ACHN (cell line): ENCODE data around the gene VGLL3.

Experiments used
- DNase-seq: peaks from one replicate; pipeline ENCODE4 v3.0.0-alpha.2; 2015
- in situ Hi-C: cut with HindIII; loops from 2 replicates; pipeline ENCODE4 v1.10.0; 2017; ENCODE audit warnings: low sequenced_read_pairs, low pct_ligation_motif_present, low pct_unique_long_range_greater_than_20kb

VGLL3 gene

DNA sequence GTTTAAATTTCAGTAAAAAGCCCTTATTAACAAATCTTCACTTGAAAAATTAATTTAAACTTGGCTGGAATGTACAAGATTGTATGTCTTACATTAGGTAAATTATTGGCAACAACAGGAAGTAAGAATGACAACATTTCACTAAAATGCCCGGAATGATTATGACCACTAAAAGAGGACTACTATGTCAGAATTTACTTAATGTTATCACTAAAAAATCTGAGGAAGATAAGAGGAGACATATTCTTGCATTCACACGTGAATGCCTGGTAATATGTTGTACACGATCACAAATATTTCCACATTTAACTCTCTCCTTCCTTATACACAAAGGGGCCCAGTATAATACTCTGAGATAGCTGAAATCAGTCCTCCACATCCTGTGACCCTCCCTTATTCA is 29.7 kb downstream of the VGLL3 start:
- no peak for DNase-seq
- in situ Hi-C loops: no loop called here

DNA sequence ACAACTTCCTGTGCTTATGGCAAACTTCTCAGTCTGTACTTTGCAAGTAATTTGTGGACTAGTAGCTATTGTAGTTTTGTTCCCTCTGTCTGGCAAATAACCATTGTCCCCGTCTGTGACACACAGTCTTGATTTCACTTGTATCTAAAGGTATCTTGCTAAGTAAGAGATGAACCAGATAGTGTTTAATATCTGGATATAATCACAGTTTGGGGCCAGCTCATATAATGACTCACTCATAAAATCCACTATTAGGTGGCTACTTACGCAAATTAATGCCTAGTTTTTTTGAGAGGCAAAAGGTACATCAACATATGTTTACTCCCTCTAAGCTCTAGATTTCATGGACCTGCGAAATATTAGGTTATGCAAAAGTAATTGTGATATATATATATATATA is 30.4 kb downstream of the VGLL3 start:
- in situ Hi-C loops: no loop called here
- no peak for DNase-seq

DNA sequence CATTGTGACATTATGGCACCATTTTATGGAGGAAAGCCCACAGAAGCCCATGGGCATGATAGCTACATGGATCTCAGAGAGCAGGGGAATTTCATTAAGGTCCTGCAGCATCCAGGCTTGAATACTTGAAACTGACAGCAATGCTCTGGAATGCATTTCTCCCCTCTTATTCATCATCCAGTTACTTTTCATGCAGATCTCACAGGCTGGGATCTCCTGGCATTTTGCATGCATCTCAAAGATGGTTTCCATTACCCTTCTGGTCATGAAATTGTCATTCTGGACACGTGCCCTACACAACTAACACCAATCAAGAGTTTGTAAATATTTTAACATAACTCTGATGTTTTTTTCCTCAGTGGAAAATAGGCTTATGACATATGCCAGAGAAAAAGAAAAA is 32.4 kb downstream of the VGLL3 start:
- in situ Hi-C loops: no loop called here
- peak; percentile 5 for DNase-seq

DNA sequence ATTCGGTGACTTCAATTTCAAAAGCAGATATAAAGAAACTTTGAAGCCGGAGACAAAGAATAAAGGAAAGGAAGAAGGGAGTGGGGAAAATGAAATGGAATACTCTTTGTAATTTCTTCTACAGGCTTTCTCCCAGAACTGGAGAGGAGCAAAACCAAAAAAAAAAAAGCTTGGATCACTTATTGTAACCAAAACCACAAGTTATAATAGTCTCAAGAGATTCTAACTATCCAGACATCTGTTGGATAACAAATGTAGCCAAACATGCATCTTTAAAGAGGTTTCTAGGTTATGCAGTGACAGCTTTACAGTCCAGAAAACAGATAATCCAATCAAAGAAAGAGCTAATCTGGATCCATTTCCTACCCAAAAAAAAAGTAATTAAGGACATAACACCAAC is 36.2 kb downstream of the VGLL3 start:
- in situ Hi-C loops: no loop called here
- no peak for DNase-seq

DNA sequence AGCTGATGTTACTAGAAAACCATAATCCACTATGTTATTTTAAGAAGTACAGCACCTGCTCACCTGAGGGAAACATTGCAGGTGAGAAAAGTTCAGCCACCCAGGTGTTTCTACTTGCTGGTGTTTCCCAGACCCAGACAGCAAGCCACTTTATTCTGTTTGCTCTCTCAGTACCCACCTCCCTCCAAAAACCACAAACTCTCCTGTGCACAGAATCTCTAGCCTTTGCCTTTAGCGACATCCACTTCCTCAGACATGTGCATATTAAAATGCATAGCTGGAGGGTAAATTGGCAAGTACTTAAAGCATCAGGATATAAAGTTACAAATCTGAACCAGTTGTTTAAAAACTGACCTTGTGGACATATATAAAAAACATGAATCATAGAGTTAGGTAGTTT is 36.7 kb downstream of the VGLL3 start:
- in situ Hi-C loops: no loop called here
- DNase-seq: no peak

DNA sequence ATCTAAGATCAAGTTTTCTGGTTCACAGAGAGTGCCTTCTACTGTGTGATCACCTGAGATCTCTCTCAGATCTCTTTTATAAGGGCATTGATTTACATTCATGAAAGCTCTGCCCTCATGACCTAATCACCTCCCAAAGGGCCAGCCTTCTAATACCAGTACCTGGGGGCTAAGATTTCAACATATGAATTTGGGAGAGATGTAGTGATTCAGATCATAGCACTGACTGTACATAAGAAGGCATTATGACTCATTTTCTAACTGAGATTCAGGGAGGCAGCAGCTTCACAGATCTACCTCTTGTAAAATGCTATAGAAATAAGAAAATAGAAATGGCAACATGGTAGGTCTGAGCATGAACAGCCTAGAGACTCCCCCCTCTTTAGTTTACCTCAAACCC is 39.6 kb downstream of the VGLL3 start:
- in situ Hi-C loops: no loop called here
- DNase-seq: no peak

DNA sequence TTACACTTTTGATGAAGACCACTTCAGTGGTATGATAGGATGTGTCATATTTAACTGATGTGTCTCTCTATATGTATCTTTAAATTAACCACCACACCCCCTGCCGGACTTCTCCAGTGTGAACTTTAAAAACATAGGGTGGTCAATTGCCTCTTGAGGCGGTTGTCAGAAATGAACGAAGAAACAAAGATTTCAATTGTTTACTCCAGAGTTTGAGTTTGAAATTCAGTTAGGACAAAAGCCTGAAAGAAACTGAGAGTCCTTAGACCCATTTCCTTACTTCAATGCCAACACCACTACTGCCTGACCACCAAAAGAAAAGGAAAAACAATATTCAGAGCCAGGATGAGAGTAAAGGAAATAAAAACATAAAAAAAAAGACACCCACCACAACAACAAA is 40.2 kb downstream of the VGLL3 start:
- in situ Hi-C loops: no loop called here
- no peak for DNase-seq

DNA sequence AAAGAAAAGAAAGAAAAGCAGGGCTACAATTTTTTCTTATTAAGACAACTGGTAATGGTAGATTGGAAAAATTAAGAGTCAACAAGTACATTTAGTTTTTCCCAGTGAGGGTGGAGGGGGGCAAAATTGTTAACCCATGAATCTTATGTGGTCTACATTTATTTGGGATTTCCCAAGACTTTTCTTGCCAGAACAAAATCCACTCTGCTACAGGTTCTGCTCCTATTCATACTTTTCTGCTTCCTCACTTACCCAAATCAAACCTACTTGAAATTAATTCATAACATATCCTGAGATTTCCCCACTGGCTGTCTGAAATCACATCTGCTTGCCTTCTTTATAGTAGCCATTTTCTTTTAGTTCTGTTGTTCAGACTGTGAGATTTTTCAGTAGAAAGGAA is 41.1 kb downstream of the VGLL3 start:
- in situ Hi-C loops: no loop called here
- DNase-seq: no peak

DNA sequence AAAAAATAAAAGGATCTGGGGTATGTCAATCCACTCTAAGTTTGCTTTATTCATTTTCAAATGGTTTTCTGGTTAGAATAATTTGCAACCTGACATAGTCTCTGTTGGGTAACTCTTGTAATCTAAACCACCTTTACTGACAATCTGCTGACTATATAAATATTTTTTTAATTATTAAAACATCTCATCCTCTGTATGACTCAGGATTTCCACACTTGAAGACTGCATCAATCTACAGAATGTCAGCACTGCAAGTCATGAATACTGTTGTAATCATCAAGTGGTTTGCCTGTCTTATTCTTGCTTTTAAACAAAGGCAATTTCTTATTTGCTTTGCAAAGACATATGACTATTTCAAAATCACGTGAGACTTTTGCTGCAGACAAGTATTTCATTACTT is 42.1 kb downstream of the VGLL3 start:
- in situ Hi-C loops: no loop called here
- no peak for DNase-seq

DNA sequence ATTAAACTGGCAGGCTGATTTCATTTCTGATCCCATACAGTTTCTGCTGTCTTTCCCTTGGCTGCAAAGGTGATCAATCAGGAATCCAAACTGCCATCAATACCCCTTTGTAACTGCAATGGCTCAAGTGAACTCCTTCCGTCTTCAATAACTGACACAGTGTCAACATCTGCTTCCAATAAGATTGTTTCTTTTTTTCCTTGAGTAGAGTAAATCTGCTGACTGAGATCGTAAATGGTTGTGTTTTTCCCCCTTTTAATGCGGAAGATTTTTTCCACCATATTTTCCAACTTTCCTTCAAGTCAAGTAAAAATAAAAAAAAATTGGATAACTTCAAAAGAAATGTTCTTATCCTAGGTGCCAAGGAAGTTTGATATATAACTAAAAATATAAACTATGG is 48.7 kb downstream of the VGLL3 start:
- DNase-seq: no peak
- in situ Hi-C loops: no loop called here

DNA sequence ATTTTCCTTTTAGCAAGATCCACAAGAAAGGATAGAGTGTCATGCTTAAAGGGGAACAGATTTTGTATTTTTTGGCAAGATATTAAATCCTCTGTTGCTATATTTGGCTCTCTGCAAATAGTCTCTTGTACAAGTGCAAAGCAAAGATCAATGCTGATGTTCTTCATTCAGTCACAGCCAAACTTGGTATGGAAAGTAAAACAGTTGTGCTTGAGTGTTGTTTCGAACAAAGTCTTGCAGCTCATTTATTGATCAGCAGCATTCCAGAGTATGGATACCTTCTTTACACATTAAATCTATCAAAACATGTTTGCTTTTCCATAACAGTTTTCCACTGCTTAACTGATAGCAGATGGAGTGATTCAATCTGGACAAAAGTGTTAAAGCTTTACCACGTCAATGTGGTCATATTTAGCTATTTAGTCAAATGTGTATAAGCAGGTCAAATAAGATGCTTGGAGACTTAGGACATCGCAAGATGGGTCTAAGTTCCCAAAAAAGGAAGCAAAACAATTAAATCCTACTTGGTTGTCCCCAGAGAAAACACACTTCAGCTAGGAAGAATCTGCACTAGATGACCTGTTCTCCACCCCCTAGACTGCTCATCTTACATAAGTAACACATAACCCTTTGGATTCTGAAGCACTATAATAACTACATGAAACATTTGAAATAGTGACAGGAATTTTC is 52.4 kb downstream of the VGLL3 start:
- no peak for DNase-seq
- in situ Hi-C loops: no loop called here

DNA sequence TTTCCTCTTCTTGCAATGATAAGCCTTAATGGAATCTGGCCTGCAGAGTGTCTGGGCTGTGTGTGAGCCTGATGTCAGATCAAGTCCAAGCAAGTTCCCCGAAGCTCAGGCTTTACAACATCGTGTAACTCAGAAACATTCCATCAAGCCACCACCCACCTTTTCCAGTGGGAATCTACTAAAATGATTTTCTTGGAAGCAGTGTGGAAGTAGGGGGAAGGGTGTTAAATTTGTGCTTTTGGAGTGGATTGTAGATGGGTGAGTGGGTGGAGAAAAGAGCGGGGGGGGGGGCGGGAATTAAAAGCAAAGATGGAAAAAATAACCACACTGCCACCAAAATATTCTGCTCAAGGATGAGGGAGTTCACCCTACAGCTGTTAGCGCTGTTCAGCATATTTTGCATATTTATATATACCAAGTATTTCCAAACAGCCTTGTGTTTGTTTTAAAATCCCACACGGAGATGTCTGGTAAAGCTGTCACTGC is 53.6 kb downstream of the VGLL3 start:
- DNase-seq: no peak
- in situ Hi-C loops: no loop called here

DNA sequence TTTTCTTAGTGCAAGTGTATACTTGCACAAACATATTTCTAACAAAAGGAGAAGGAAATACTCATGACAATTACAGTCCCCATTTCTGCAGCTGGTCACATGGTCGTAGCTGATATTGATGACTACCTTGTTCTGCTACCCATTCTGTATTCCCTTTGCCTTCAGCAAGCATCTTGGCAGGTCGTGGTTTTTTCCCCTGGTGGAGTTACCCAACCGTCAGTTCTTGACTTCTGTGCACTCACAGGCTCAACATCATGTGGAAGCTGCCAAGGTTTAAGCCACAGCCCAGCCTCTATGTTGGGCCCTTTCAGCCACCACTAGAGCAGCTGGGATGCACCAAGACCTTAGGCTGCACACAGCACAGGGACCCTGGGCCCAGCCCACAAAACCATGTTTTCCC is 56.1 kb downstream of the VGLL3 start:
- in situ Hi-C loops: no loop called here
- no peak for DNase-seq

DNA sequence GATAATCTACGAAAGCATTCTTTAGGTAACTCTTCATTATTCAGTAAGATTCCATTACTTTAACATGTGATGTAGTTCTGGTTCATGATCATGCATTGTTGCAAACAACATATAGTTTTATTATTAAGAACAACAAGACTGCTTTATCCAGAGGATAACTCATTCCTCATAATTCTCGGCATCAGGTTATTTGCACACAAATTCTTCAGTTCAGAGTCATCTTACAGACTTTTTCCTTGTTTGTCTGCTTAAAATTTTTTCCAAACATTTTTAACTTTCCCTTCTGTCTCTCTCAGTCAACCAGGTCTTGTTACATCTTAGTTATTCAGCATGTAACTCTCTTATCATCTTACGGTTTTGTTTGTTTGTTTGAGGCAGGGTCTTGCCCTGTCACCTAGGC is 60.1 kb downstream of the VGLL3 start:
- no peak for DNase-seq
- in situ Hi-C loops: no loop called here

DNA sequence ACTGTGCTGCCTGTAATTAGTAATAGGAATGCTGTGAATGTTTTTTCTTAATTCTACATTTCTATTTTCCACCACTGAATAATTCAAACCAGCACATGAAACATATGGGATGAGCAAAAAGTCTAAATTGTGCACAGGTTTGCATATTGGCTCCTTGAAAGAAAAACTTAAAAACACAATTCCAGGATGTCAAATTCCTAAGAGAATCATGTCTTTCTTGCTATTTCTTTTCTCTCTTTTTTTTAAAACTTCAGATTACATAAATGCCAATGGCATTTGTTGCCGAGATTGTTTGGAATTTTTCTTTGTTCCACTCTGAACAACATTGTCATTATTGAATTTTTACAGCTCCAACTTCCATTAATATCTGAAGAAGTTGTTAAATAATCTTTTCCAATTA is 60.8 kb downstream of the VGLL3 start:
- no peak for DNase-seq

DNA sequence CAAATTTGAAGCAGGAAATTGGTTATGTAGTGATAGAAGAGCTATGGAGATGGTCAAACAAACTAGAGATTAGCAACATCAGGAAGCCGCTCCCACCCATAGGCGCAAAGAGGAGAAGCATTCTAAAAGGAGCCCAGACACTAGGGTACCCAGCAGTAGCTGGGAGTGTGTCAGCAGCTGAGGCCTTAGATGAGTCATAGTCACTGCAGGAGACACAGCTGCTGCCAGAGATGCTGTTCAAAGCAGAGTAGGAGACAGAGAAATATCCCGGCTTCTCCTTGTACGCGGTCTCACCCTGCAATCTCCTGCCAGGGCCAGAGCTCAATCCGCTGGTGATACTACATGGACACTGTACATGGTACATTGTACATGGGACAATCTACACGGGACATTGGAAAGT is 61.9 kb downstream of the VGLL3 start:
- in situ Hi-C loops: no loop called here
- no peak for DNase-seq

More for the DNA sequence above, 60.8 kb downstream of the VGLL3 start:
- in situ Hi-C loops: no loop called here

DNA sequence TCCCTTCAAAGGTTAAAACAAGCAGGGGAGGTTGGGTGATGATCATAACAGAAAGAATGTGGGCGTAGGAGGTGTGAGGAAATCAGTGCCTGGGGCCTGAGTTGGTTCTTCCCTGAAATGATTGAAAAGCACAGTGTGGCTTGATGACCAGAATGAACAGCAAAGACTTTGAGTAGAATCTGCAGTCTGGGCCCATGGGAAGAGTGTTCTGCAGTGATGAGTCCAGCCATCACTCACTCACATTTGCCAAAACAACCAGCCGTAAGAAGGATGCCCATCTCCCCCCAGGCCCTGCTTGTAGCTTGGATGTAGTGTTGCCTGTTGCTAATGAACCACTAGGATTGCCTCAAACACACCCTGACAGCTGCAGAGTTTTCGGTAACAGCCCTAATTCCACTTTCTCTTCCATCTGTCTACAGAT is 67.9 kb downstream of the VGLL3 start:
- DNase-seq: no peak
- in situ Hi-C loops: no loop called here

DNA sequence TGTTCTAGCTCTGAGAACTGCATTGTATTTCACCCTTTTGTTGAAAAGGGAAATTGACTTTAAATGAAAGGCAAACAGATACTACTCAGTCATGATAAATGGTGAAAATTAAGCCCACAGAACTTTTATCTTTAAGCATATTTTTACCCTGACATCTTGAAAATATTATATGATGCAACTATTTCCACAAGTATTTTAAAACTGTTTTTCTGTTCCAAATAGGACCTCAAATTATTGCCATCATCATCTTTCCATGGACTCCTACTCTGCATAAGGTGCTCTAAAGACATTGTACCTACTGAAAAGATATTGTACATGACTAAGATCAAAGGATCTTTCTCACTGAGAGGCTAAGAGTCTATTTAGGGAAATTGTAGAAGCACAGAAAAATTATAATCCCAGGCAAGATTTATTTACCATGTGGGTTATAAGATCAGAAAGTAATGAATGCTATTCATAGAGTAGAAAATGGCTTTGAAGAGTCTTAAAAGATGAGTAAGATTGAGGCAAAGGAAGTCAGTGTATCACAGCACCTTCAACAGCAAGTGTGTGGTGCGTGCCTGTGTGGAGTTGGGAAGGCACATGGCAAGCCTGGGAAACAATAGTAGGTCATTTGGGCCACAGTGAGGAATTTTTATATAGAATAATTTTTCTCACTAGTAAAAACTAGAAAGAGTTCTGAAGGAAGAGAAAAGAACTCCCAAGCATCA is 68.8 kb downstream of the VGLL3 start:
- in situ Hi-C loops: no loop called here
- no peak for DNase-seq

DNA sequence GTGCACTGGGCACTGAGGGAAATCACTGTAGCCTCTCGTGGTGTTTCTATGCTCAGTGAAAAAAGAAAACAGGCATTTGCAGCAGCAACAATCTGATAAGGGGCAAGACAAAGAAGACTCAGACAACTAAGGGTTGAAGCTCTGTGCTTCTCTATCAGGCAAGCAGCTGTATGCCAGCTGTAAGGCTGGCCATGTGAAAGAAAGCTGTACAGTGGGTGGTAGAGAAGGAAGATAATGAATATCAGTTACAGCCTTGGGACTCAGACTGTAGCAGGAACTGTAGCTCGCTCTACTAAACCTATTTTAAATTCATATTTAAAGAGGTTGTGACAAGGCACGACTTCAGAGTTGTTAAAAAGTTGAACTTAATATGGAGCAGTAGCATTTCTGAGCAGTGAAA is 76.3 kb downstream of the VGLL3 start:
- in situ Hi-C loops: no loop called here

DNA sequence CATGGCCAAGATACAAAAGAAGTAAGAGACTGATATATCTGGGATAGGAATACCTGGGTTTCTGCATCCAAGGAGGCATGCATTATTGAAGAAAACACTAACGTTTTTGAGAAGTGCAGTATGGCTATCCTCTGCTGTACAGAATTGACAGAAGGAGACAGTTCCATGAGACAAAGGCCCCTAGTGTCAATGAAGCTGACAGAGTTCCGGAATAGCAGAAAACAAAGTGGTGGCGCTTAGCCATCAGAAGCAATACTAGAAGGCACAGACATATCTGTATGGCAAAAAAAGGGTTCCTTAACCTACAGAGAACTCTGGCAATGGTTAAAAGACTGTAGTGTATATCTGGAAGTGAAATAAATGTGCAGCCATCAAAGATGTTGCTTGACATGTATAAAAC is 77.8 kb downstream of the VGLL3 start:
- DNase-seq: no peak
- in situ Hi-C loops: no loop called here

More for the DNA sequence above, 76.3 kb downstream of the VGLL3 start:
- DNase-seq: no peak
